DMS79 treated with DMSO at 0.1 percent for 48 hours (cell line): Measurements from ENCODE around the gene LAMC2.
"Not testable (repeated sequence)": the region's sequence is repeated elsewhere in the genome, so short reads cannot be mapped to it uniquely, and the experiment has no call there.

Source experiments
- DNase-seq: peaks from one replicate; lab custom pipeline; 2025; lab: John Stamatoyannopoulos, UW

The LAMC2 gene

GRCh38 chr1:183238071-183238470 is 52.0 kb downstream of the LAMC2 start:
- DNase-seq, result peak; percentile 51

GRCh38 chr1:183239220-183239742 is 53.2 kb downstream of the LAMC2 start:
- DNase-seq, result no peak

GRCh38 chr1:183239793-183240525 is 53.9 kb downstream of the LAMC2 start:
- DNase-seq, result no peak

- no peak for DNase-seq
Measured at GRCh38 chr1:183240526-183240825, 54.4 kb downstream of the LAMC2 start.

GRCh38 chr1:183240853-183241252 is 54.8 kb downstream of the LAMC2 start:
- not testable (repeated sequence) for DNase-seq

GRCh38 chr1:183241471-183241870 is 55.4 kb downstream of the LAMC2 start:
- no peak for DNase-seq

- no peak for DNase-seq
Measured at GRCh38 chr1:183242556-183242955, 56.5 kb downstream of the LAMC2 start.

GRCh38 chr1:183243161-183244050 is 57.3 kb downstream of the LAMC2 start:
- no peak for DNase-seq

GRCh38 chr1:183244466-183244865 is 58.4 kb downstream of the LAMC2 start:
- no peak for DNase-seq

GRCh38 chr1:183245357-183245756 is 59.3 kb downstream of the LAMC2 start:
- DNase-seq, result no peak

GRCh38 chr1:183246436-183246835 is 60.4 kb downstream of the LAMC2 start:
- no peak for DNase-seq

- DNase-seq, result no peak
Measured at GRCh38 chr1:183247066-183247465, 61.0 kb downstream of the LAMC2 start.

- no peak for DNase-seq
Measured at GRCh38 chr1:183247484-183247883, 61.4 kb downstream of the LAMC2 start.

- DNase-seq, result no peak
Measured at GRCh38 chr1:183247931-183248330, 61.9 kb downstream of the LAMC2 start.

- no peak for DNase-seq
Measured at GRCh38 chr1:183248989-183249691, 63.1 kb downstream of the LAMC2 start.

- DNase-seq, result no peak
Measured at GRCh38 chr1:183249941-183250452, 63.9 kb downstream of the LAMC2 start.

GRCh38 chr1:183251101-183251958 is 65.3 kb downstream of the LAMC2 start:
- DNase-seq, result no peak

GRCh38 chr1:183251959-183252450 is 65.9 kb downstream of the LAMC2 start:
- DNase-seq, result no peak

- no peak for DNase-seq
Measured at GRCh38 chr1:183255073-183255472, 69.0 kb downstream of the LAMC2 start.

- DNase-seq, result no peak
Measured at GRCh38 chr1:183259924-183260323, 73.9 kb downstream of the LAMC2 start.

GRCh38 chr1:183262628-183263200 is 76.7 kb downstream of the LAMC2 start:
- DNase-seq, result no peak
